A549 (cell line): ENCODE data around the gene NKD1.

ENCODE experiments used
- CTCF ChIP-seq: fragments of >200 bp; sonication (Bioruptor Twin); formaldehyde crosslinking; IDR thresholded peaks from 3 replicates; pipeline ENCODE4 v1.5.1; 2016
- EP300 ChIP-seq, 2 experiments: fragments of >200 bp; sonication (Bioruptor Twin); formaldehyde crosslinking; IDR thresholded peaks; 2 replicates in 1 of 2; 3 replicates in 1 of 2; pipeline ENCODE4 v1.6.1; 2016 to 2017
- JUNB ChIP-seq: fragments of >200 bp; sonication (Bioruptor Twin); formaldehyde crosslinking; IDR thresholded peaks from 2 replicates; pipeline ENCODE4 v1.6.1; 2016
- MAFK ChIP-seq: fragments of 450-650 bp; IDR thresholded peaks from 2 replicates; pipeline ENCODE4 v1.6.1; 2014; ENCODE audit not compliant: partially characterized antibody
- POLR2A ChIP-seq: IDR thresholded peaks from 2 replicates; pipeline ENCODE4 v1.6.1; 2012; ENCODE audit warnings: mild to moderate bottlenecking, low read length
- SREBF2 ChIP-seq: fragments of 450-650 bp; IDR thresholded peaks from 2 replicates; pipeline ENCODE4 v1.6.1; 2014; ENCODE audit warnings: mild to moderate bottlenecking, moderate library complexity
- TP53 ChIP-seq: fragments of 250-450 bp; sonication (Bioruptor Pico); IDR thresholded peaks from 2 replicates; pipeline ENCODE4 v1.5.0; 2021; ENCODE audit warnings: mild to moderate bottlenecking, moderate library complexity

- TF ChIP-seq SREBF2 (no peak), MAFK (no peak), TP53 (CRISPR knock-in tag) (no peak), JUNB (no peak), POLR2A (no peak), EP300 (IDR thresholded peaks at IDR 0.05) (no peak), CTCF (no peak)
Measured at GRCh38 chr16:50640919-50641817, 93.0 kb downstream of the NKD1 start.
